Gastrocnemius medialis (tissue), 4 donors: ENCODE measurements around the gene NLK. TPM values are rescaled to one million over a fixed set of nuclear protein-coding genes. Genes with fewer than 3 reads are reported as not detected.
"Not testable (repeated sequence)": the region's sequence is repeated elsewhere in the genome, so short reads cannot be mapped to it uniquely, and the experiment has no call there.

Experiments
- ATAC-seq, 2 donors: fragments of 150-250 bp; one replicate each; pipeline ENCODE4 v1.9.1; 2016
- DNase-seq, 2 donors: peaks; one replicate each; pipeline ENCODE4 v3.0.0-alpha.2; 2019
- H3K27ac ChIP-seq, 4 donors: fragments of 200-600 bp; sonication (generic); 1 replicate in 1 of 4; 2 replicates in 3 of 4; pipeline ENCODE4 v1.5.1; 2016 to 2018; ENCODE audit warnings: mild to moderate bottlenecking in 2 of 4, moderate library complexity in 1 of 4
- H3K27me3 ChIP-seq, 3 donors: fragments of 200-600 bp; sonication (generic) in 2 of 3; 1 replicate in 1 of 3; 2 replicates in 2 of 3; pipeline versions ENCODE4 v1.5.1 to v1.6.0; 2016 to 2019; ENCODE audit warnings: mild to moderate bottlenecking in 1 of 3, moderate library complexity in 1 of 3
- H3K36me3 ChIP-seq, 2 donors: fragments of 200-600 bp; sonication (generic) in 1 of 2; one replicate each; pipeline ENCODE4 v1.5.1; 2017 to 2018
- H3K4me1 ChIP-seq, 2 donors: fragments of 200-600 bp; sonication (generic) in 1 of 2; one replicate each; pipeline ENCODE4 v1.5.1; 2016 to 2017; ENCODE audit warnings: mild to moderate bottlenecking in 2 of 2
- H3K4me3 ChIP-seq, 4 donors: fragments of 200-600 bp; sonication (generic) in 3 of 4; 1 replicate in 1 of 4; 2 replicates in 3 of 4; pipeline ENCODE4 v1.5.1; 2016 to 2019; ENCODE audit warnings: mild to moderate bottlenecking in 2 of 4
- H3K9me3 ChIP-seq, 3 donors: fragments of 200-600 bp; sonication (generic) in 2 of 3; 1 replicate in 1 of 3; 2 replicates in 2 of 3; pipeline ENCODE4 v1.5.1; 2016 to 2019
- POLR2A ChIP-seq, 2 donors: fragments of 450-650 bp; IDR thresholded peaks; one replicate each; pipeline ENCODE4 v1.6.1; 2017; ENCODE audit warnings: antibody characterized with exemption in 2 of 2, mild to moderate bottlenecking in 2 of 2, moderate library complexity in 2 of 2
- in situ Hi-C, 4 donors: fragments of 200-750 bp; cut with MboI; loops; one replicate each; pipeline versions ENCODE4 v1.15.0 to v1.8.0; 2017; ENCODE audit warnings: low sequenced_read_pairs in 4 of 4
- intact Hi-C: fragments of 100-400 bp; cut with DNase I; formaldehyde crosslinking; loops from one replicate; pipeline ENCODE4 v1.15.1; 2023; ENCODE audit warnings: low total_unique reads
- total RNA-seq, 4 donors: library from RNA; depleted of rRNA; stranded (reverse); fragments of >200 nt; gene quantifications; one replicate each; pipeline versions ENCODE4 v1.1.0 to v1.2.3, GENCODE V29; 2016
- TF ChIP-seq, protein P1 (sequence below), 5 experiments: fragments of 450-650 bp in 3 of 5; fragments of 200-600 bp in 2 of 5; sonication (generic) in 2 of 5; IDR thresholded peaks in 4 of 5; conservative IDR thresholded peaks in 1 of 5; 1 replicate in 4 of 5; 2 replicates in 1 of 5; pipeline ENCODE4 v1.5.1; 2016 to 2019; ENCODE audit warnings: antibody characterized with exemption in 5 of 5, mild to moderate bottlenecking in 3 of 5, moderate library complexity in 3 of 5

The NLK gene
- total RNA-seq, 4 donors from 2014 or later, result 6.5 to 11.0 (median 9.1) TPM

DNA sequence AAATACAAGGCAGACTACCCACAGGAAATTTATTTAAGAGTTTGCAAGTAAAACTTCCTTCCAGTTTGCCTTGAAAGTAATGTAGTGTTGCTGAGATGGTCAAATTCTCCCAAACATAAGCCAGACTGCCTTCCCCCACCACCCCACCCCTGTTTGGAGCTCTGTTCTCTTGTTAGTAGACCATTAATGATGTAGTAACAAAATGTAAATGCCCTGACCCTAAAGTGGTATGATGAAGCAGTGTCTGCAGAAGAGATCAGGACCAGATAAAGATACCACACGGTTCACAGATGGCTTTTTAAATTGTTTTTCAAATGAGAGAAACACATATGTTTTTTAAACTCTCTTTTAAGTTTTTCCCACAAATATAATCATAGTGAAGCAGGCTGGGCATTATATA is 140.1 kb downstream of the NLK start:
- DNase-seq (no peak), ATAC-seq (no peak)
- intact Hi-C loops, result no loop called here
- H3K4me1 ChIP-seq, result no peaks in the 10 kb centered on the region
- no peak overlapping the region for H3K4me3 ChIP-seq
- in situ Hi-C loops, result no loop called here
- peaks cover 0 to 16% of the 10 kb centered on the region in 2 donors for H3K36me3 ChIP-seq
- no peak overlapping the region for H3K27ac ChIP-seq
- no peaks in the 10 kb centered on the region for H3K27me3 ChIP-seq
- H3K9me3 ChIP-seq, result no peaks in the 10 kb centered on the region
- TF ChIP-seq, protein P1, sequence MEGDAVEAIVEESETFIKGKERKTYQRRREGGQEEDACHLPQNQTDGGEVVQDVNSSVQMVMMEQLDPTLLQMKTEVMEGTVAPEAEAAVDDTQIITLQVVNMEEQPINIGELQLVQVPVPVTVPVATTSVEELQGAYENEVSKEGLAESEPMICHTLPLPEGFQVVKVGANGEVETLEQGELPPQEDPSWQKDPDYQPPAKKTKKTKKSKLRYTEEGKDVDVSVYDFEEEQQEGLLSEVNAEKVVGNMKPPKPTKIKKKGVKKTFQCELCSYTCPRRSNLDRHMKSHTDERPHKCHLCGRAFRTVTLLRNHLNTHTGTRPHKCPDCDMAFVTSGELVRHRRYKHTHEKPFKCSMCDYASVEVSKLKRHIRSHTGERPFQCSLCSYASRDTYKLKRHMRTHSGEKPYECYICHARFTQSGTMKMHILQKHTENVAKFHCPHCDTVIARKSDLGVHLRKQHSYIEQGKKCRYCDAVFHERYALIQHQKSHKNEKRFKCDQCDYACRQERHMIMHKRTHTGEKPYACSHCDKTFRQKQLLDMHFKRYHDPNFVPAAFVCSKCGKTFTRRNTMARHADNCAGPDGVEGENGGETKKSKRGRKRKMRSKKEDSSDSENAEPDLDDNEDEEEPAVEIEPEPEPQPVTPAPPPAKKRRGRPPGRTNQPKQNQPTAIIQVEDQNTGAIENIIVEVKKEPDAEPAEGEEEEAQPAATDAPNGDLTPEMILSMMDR (IDR thresholded peaks at IDR 0.05 in 4 of 5, conservative IDR thresholded peaks at IDR 0.05 in 1 of 5), result no peak
- TF ChIP-seq POLR2A (IDR thresholded peaks at IDR 0.05), result no peak

DNA sequence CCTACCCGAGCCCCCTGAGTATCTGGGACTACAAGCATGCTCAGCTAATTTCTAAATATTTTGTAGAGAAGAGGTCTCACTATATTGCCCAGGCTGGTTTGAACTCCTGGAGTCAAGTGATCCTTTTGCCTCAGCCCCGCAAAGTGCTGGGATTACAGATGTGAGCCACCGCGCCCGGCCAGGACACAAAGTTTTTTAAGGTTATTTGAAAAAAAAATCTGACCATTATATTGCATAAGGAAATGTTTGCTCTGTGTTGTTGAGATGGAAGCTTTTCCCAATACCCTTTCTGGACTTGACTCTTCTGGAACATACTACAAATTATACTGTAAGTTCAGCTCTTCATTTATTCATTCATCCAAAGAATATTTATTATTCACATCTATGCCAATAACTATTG is 143.2 kb downstream of the NLK start:
- no peak overlapping the region for H3K27ac ChIP-seq
- peaks cover 0 to 16% of the 10 kb centered on the region in 2 donors for H3K36me3 ChIP-seq
- no peaks in the 10 kb centered on the region for H3K4me1 ChIP-seq
- no peak for TF ChIP-seq POLR2A (IDR thresholded peaks at IDR 0.05)
- TF ChIP-seq, protein P1 (IDR thresholded peaks at IDR 0.05 in 4 of 5, conservative IDR thresholded peaks at IDR 0.05 in 1 of 5), result no peak
- intact Hi-C loops (no loop called here), in situ Hi-C loops (no loop called here)
- DNase-seq (no peak), ATAC-seq (no peak)
- no peaks in the 10 kb centered on the region for H3K27me3 ChIP-seq
- H3K4me3 ChIP-seq, result no peak overlapping the region
- H3K9me3 ChIP-seq, result no peaks in the 10 kb centered on the region

DNA sequence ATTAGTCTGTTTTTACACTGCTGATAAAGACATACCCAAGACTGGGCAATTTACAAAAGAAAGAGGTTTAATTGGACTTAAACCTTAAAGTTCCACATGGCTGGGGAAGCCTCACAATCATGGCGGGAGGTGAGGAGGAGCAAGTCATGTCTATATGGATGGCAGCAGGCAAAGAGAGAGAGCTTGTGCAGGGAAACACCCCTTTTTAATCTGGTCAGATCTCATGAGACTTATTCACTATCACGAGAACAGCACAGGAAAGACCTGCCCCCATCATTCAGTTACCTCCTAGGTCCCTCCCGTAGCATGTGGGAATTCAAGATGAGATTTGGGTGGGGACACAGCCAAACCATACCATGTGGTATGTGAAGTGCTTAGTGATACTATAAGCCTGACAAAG is 144.0 kb downstream of the NLK start:
- H3K9me3 ChIP-seq, in situ Hi-C loops, H3K4me1 ChIP-seq, H3K27ac ChIP-seq, ATAC-seq, H3K4me3 ChIP-seq, DNase-seq, H3K27me3 ChIP-seq, intact Hi-C loops: not testable (repeated sequence)
- H3K36me3 ChIP-seq, result peaks cover 0 to 16% of the 10 kb centered on the region in 2 donors

DNA sequence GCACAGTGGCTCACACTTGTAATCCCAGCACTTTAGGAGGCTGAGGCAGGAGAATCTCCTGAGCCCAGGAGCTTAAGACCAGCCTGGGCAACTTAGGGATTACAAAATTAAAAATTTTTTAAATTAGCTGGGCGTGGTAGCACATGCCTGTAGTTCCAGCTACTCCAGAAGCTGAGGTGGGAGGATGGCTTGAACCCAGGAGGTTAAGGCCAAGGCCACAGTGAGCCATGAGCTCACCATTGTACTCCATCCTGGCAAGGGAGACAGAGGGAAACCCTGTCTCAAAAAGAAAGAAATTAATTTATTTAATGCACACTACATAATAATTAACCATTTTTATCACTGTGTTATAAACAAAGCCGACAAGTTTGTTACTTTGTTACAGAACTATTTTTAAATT is 145.5 kb downstream of the NLK start:
- ATAC-seq (no peak), DNase-seq (no peak)
- Histone ChIP-seq H3K4me3 (no peak overlapping the region), H3K36me3 (peaks cover 0 to 27% of the 10 kb centered on the region in 2 donors), H3K27ac (no peak overlapping the region), H3K4me1 (no peaks in the 10 kb centered on the region), H3K27me3 (no peaks in the 10 kb centered on the region), H3K9me3 (no peaks in the 10 kb centered on the region)
- no peak for TF ChIP-seq POLR2A (IDR thresholded peaks at IDR 0.05)
- TF ChIP-seq, protein P1 (IDR thresholded peaks at IDR 0.05 in 4 of 5, conservative IDR thresholded peaks at IDR 0.05 in 1 of 5), result no peak
- in situ Hi-C loops (no loop called here), intact Hi-C loops (no loop called here)

DNA sequence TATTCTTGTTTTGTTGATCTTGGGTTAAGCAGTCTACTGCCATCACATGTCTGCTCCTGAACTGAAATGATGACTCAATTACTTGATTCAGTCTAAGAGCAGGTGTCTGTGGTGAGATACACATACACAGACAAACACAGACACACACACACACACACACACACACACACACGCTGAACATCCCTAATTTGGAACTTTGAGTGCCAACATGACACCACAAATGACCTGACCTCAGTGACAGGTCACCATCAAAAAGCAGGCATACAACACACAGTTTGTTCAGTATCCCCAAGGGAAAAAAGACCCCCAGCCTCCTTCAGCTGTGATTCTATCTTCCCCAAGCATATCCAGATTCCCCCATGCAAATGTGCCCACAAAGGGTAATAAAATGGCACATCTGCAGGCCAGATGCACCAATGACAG is 146.4 kb downstream of the NLK start:
- no peak for ATAC-seq
- intact Hi-C loops, result no loop called here

More for the DNA sequence above, 146.4 kb downstream of the NLK start:
- Histone ChIP-seq H3K4me1 (no peaks in the 10 kb centered on the region), H3K9me3 (no peaks in the 10 kb centered on the region), H3K27ac (no peak overlapping the region), H3K4me3 (no peak overlapping the region), H3K27me3 (no peaks in the 10 kb centered on the region), H3K36me3 (peaks cover 0 to 34% of the 10 kb centered on the region in 2 donors)
- in situ Hi-C loops, result no loop called here
- TF ChIP-seq, protein P1 (IDR thresholded peaks at IDR 0.05 in 4 of 5, conservative IDR thresholded peaks at IDR 0.05 in 1 of 5), result no peak
- DNase-seq, result no peak
